GM13977 (cell line): ENCODE measurements around the gene PLSCR2.
"Not testable (repeated sequence)": the region's sequence is repeated elsewhere in the genome, so short reads cannot be mapped to it uniquely, and the experiment has no call there.

Experiments
- DNase-seq: peaks from one replicate; pipeline ENCODE4 v3.0.0; 2012; ENCODE audit warnings: low spot score
- CTCF ChIP-seq: IDR thresholded peaks from 2 replicates; pipeline ENCODE4 v1.5.1; 2012; ENCODE audit warnings: mild to moderate bottlenecking, control low read depth; ENCODE audit not compliant: insufficient read depth; ENCODE audit errors: extremely low read depth, missing control alignments
- in situ Hi-C: fragments of 300-500 bp; cut with MboI; formaldehyde crosslinking; loops from one replicate; pipeline ENCODE4 v1.12.0; 2022; ENCODE audit warnings: low sequenced_read_pairs, low pct_unique_long_range_greater_than_20kb, mixed read lengths, inconsistent platforms; ENCODE audit not compliant: unreplicated experiment

Gene PLSCR2

GRCh38 chr3:146485297-146485696 lies 15.9 kb upstream of the PLSCR2 start:
- in situ Hi-C loops = no loop called here
- TF ChIP-seq CTCF = no peak
- no peak for DNase-seq

- in situ Hi-C loops = no loop called here
- no peak for DNase-seq
- no peak for TF ChIP-seq CTCF
Measured at GRCh38 chr3:146476094-146476740, 6.9 kb upstream of the PLSCR2 start.

GRCh38 chr3:146474976-146475375 lies 5.6 kb upstream of the PLSCR2 start:
- DNase-seq, in situ Hi-C loops: not testable (repeated sequence)

- no peak for DNase-seq
- TF ChIP-seq CTCF = no peak
- in situ Hi-C loops = no loop called here
Measured at GRCh38 chr3:146473726-146474125, 4.4 kb upstream of the PLSCR2 start.

GRCh38 chr3:146472611-146473010 lies 3.2 kb upstream of the PLSCR2 start:
- in situ Hi-C loops = no loop called here
- no peak for DNase-seq
- no peak for TF ChIP-seq CTCF

DNA sequence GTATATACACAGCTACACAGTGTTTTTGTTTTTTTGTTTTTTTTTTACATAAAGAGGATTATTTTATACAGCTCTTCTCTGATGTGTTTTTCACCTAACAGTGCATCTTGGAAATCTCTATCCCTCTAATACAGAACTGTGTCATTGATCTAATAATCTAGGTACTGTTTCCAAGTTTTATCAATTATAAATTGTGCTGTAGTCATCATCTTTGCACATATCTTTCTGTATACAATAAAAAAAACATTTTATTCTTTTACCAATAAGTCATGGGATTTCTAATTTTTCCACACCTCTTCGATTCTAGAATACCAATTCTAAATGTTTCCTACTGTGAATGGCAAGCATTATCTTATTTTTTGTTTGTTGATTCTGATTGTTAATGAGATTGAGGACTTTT lies 1.7 kb upstream of the PLSCR2 start:
- no peak for TF ChIP-seq CTCF
- in situ Hi-C loops = no loop called here
- DNase-seq = no peak

GRCh38 chr3:146470425-146470990 lies 1.1 kb upstream of the PLSCR2 start:
- TF ChIP-seq CTCF = no peak
- no peak for DNase-seq
- in situ Hi-C loops = no loop called here
